Neural progenitor cell (in vitro differentiated cells): ENCODE data around the gene COG4.

ENCODE experiments used
- CTCF ChIP-seq: fragments of 200-600 bp; sonication (generic); IDR thresholded peaks from 2 replicates; pipeline ENCODE4 v1.5.1; 2017; ENCODE audit warnings: antibody characterized with exemption, mild to moderate bottlenecking
- EZH2 ChIP-seq: fragments of 200-600 bp; sonication (generic); IDR thresholded peaks from 2 replicates; pipeline ENCODE4 v1.6.1; 2017; ENCODE audit warnings: antibody characterized with exemption, mild to moderate bottlenecking, moderate library complexity
- EZH2phosphoT487 ChIP-seq: fragments of 200-600 bp; sonication (generic); IDR thresholded peaks from 2 replicates; pipeline ENCODE4 v1.6.1; 2017; ENCODE audit warnings: antibody characterized with exemption

GRCh38 chr16:70470141-70470926 lies 53.0 kb downstream of the COG4 start:
- TF ChIP-seq CTCF (no peak), EZH2 (no peak), EZH2phosphoT487 (no peak)
